T-helper 2 cell treated with Interferon-gamma antibody and Interleukin-4, amounts not matched to agents 100 ng/mL and 5 ng/mL, for 36 hours (primary cell): Measurements from ENCODE around the gene IGSF3. TPM values are rescaled to one million over a fixed set of nuclear protein-coding genes. Genes with fewer than 3 reads are reported as not detected.

Experiments
- intact Hi-C: fragments of 100-400 bp; cut with micrococcal nuclease; formaldehyde crosslinking; loops from one replicate; pipeline ENCODE4 v1.15.1; 2023
- total RNA-seq: library from RNA; stranded (reverse); gene quantifications from 2 replicates; pipeline ENCODE4 v1.2.3, GENCODE V29; 2022

IGSF3 gene
- total RNA-seq = 0.68 and 0.82 TPM in 2 replicates

GRCh38 chr1:116667575-116668105 lies at the start of gene IGSF3:
Gene IGSF3, minus strand, starts transcription at chr1:116667733. Its CDS starts 1,407 bp downstream, at chr1:116666326.
- intact Hi-C loops = loop anchor here (1.0 to 10.0 kb wide), 3 partner anchors 93 to 533 kb away; no protein-coding TSS in a partner anchor

GRCh38 chr1:116717318-116717717 lies 49.8 kb upstream of the IGSF3 start:
- intact Hi-C loops = no loop called here

DNA sequence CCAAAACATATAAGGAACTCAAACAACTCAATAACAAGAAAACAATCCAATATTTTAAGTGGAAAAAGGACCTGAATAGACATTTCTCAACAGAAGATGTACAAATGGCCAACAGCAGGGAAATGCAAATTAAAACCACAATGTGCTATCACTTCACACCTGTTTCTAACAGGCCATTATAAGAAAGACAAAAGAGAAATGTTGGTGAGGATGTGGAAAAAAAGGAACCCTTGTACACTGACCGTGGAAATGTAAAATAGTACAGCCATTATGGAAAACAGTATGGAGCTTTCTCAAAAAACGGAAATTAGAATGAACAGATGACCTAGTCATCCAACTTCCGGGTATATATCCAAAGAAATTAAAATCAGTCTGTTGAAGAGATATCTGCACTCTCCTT lies 48.9 kb upstream of the IGSF3 start:
- intact Hi-C loops = no loop called here

- intact Hi-C loops = no loop called here
Observed at GRCh38 chr1:116713474-116713873, 45.9 kb upstream of the IGSF3 start.

- intact Hi-C loops = no loop called here
Observed at GRCh38 chr1:116712510-116712909, 45.0 kb upstream of the IGSF3 start.

GRCh38 chr1:116711263-116711840 lies 43.8 kb upstream of the IGSF3 start:
- intact Hi-C loops = no loop called here

- intact Hi-C loops = no loop called here
Observed at GRCh38 chr1:116710420-116711262, 43.1 kb upstream of the IGSF3 start.

GRCh38 chr1:116709666-116710167 lies 42.2 kb upstream of the IGSF3 start:
- intact Hi-C loops = no loop called here

DNA sequence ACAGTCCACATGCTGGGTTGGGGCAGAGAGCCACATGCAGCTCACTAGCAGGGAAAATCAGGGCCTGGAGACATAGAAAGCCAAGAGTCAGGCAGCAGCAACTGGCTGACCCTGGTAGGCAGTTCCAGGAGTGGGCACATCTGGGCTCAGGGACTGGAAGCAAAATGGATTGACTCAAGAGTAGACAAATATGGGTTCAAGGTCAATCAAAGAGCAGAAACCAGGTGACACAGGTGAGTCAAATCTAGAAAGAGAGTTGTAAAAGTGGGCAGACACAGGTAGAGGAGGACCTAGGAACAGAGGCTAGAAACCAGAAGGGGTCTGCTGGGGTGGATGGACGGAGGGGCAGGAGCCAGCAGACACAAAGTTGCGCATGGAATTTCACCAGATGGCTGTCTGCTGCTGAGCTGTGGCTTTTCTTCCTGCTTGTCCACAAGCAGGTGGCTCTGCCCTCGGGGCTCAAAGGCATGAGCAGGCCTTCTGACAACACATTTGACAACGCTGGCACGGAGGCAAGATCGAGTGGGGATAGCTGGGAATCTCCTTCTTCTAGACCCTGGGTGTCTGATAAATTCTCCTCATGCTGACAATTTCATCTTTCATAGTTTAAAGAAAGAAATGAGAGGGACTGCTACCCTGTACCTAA lies 40.8 kb upstream of the IGSF3 start:
- intact Hi-C loops = no loop called here

DNA sequence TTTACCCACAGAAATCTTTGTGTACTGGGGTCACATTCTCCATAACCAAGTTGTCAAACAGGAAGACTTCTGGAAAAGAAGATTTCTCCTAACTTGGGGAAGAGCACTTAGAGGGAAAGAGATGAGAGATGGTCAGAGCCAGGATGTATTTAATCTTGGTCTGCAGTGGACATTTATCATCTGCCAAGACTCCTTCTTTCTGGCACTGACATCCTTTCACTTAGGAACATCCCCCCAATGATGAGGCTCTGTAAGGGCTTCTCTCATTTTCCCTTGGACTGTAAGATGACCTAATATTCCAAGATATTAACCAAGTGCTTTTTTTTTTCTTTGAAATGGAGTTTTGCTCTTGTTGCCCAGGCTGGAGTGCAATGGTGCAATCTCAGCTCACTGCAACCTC lies 39.3 kb upstream of the IGSF3 start:
- intact Hi-C loops = no loop called here

DNA sequence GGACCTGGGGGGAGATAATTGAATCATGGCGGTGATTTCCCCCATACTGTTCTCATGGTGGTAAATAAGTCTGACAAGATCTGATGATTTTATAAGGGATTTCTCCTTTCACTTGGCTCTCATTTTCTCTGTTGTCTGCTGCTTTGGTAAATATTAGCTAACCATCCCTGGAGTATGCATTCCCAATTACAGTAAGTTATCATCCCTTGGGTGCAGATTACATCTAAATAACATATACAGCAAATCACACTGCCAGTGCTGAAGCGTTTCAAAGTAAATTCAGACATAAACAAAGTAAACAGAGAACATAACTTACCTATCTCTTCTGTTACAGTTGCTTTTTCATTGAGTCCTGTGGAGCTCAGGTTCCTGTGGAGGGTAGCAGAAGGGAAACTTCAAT lies 38.6 kb upstream of the IGSF3 start:
- intact Hi-C loops = no loop called here

DNA sequence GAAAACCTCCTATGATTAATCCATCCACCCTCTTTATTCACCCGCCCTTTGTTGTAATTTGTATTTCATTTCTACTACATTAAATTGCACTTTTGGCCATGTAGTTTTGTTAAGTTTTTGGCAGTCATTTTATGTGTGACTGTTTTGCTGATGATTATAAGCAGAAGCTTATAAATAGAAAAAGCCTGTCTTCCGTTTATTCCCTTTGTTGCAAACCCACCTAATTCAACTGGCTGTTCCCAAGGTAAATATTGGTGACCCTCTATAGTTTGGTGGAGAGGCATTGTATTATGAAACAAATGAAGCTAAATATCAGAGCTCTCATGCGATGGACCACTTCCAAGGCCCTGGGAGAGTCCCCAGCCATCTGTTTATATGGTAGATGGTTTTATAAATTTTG lies 36.7 kb upstream of the IGSF3 start:
- intact Hi-C loops = no loop called here

- intact Hi-C loops = no loop called here
Observed at GRCh38 chr1:116699605-116700004, 32.1 kb upstream of the IGSF3 start.

GRCh38 chr1:116698244-116698595 lies 30.7 kb upstream of the IGSF3 start:
- intact Hi-C loops = no loop called here

GRCh38 chr1:116697548-116698243 lies 30.2 kb upstream of the IGSF3 start:
- intact Hi-C loops = no loop called here

GRCh38 chr1:116694524-116694923 lies 27.0 kb upstream of the IGSF3 start:
- intact Hi-C loops = no loop called here

DNA sequence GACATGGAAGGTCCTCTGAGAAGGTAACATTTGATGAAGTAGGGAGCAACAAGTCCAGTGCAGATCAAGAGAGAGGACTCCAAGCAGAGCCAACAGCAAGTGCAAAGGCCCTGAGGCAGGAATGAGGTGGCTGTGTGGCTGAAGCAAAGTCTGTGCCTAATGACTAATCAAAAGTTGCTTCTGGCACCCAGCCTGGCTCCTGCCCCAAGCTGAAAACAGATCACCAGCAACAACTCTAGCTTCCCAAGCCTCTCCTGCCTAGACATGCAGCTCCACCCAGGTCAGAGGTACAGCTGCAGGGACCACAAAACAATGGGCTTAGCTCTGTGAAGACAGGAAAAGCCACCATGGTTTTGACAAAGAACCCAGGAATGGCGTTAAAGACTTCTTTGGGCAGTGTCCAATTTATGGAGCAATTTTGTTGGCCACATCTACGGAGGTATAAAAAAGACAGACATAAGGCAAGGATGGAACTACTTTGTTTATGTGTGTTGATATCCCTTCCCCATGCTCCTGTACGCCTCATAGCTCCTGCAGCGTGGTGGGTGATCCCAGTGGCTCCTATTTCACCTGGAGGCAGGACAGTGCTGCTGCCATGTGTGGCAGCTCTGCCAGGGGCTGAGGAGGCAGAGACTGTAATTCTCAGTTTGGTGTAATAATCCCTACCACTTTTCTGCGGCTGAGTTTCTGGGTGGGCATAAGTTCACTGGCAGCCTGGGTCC lies 26.4 kb upstream of the IGSF3 start:
- intact Hi-C loops = no loop called here

DNA sequence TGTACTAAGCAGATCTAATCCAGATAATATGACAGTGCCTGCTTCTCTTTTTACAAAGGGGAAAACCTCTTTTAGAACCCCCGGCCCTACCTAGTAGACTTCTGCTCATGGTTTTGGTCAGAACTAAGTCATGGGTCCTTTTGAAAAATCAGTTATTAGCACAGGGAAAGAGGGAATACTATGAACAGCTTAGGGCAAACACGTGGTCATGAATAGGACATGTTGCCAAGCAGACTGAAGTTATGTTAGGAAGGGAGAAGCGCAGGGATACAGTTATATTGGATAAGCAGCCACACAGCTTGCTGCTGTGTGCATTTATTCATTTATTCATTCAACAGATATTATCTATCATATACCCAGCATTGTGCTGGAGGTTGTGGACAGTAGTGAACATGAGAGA lies 25.3 kb upstream of the IGSF3 start:
- intact Hi-C loops = no loop called here

GRCh38 chr1:116690849-116691406 lies 23.4 kb upstream of the IGSF3 start:
- intact Hi-C loops = no loop called here

DNA sequence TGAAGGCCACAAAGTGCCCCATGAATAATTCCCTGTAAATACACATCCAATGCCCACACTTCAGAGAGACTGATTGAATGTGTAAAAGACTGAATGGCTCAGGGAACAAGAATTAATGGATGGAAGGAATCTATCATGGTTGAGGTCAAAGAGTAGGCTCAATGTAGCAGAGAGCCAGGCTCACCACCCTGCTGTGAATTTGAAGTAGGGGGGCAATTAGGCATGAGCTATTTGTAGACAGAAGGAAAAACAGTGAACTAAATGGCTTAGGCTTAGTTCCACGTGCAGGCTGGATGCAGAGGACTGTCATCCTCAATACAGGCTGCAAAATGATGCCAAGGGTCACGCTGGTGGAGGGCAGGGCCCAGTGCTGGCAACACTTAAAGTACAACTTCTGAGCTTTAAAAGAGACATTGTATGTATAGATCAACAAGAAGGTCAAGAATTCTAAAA lies 22.9 kb upstream of the IGSF3 start:
- intact Hi-C loops = no loop called here
